ENCODE results near the gene TLX3.

Gene TLX3

GRCh38 chr5:171308453-171309275 is at the start of gene TLX3:
Gene TLX3, plus strand, starts transcription at chr5:171309248. Its CDS starts 118 bp downstream, at chr5:171309366.
- CTCF ChIA-PET, result interaction anchor here (1.5 kb wide), 1 partner anchor 31 kb away, joined by 3 read pairs; no protein-coding TSS in a partner anchor
- Mint-ChIP-seq H3K4me1 (peaks cover 14% of the 10 kb centered on the region), H3K27me3 (peaks cover 97% of the 10 kb centered on the region), H3K9me3 (no peaks in the 10 kb centered on the region), H3K27ac (no peak within 1 kb of the TSS), H3K4me3 (no peak within 1 kb of the TSS), H3K36me3 (peaks cover 3% of the 10 kb centered on the region)
- no peak for DNase-seq

GRCh38 chr5:171261361-171261760 is 47.7 kb upstream of the TLX3 start:
- H3K4me3 Mint-ChIP-seq, result no peak overlapping the region
- no peaks in the 10 kb centered on the region for H3K9me3 Mint-ChIP-seq
- H3K4me1 Mint-ChIP-seq, result peaks cover 16% of the 10 kb centered on the region
- CTCF ChIA-PET, result interaction anchor here (0.6 kb wide), 1 partner anchor 517 kb away, joined by 3 read pairs; no protein-coding TSS in a partner anchor
- no peaks in the 10 kb centered on the region for H3K36me3 Mint-ChIP-seq
- no peak for DNase-seq
- no peaks in the 10 kb centered on the region for H3K27me3 Mint-ChIP-seq
- H3K27ac Mint-ChIP-seq, result no peak overlapping the region

GRCh38 chr5:171261904-171262303 is 47.1 kb upstream of the TLX3 start:
- CTCF ChIA-PET, result interaction anchor here (1.5 kb wide), 1 partner anchor 55 kb away, joined by 5 read pairs; no protein-coding TSS in a partner anchor
- DNase-seq, result no peak
- H3K4me3 Mint-ChIP-seq, result no peak overlapping the region
- H3K27me3 Mint-ChIP-seq, result no peaks in the 10 kb centered on the region
- H3K9me3 Mint-ChIP-seq, result no peaks in the 10 kb centered on the region
- H3K4me1 Mint-ChIP-seq, result peaks cover 16% of the 10 kb centered on the region
- no peak overlapping the region for H3K27ac Mint-ChIP-seq
- H3K36me3 Mint-ChIP-seq, result no peaks in the 10 kb centered on the region

- H3K4me3 Mint-ChIP-seq, result no peak overlapping the region
- CTCF ChIA-PET, result interaction anchor here (1.5 kb wide), 1 partner anchor 56 kb away, joined by 5 read pairs; no protein-coding TSS in a partner anchor
- no peaks in the 10 kb centered on the region for H3K9me3 Mint-ChIP-seq
- H3K36me3 Mint-ChIP-seq, result no peaks in the 10 kb centered on the region
- DNase-seq, result no peak
- H3K4me1 Mint-ChIP-seq, result peaks cover 16% of the 10 kb centered on the region
- H3K27me3 Mint-ChIP-seq, result no peaks in the 10 kb centered on the region
- H3K27ac Mint-ChIP-seq, result no peak overlapping the region
Observed at GRCh38 chr5:171263181-171263580, 45.9 kb upstream of the TLX3 start.

- H3K4me3 Mint-ChIP-seq, result no peak overlapping the region
- H3K27ac Mint-ChIP-seq, result no peak overlapping the region
- CTCF ChIA-PET, result interaction anchor here (1.0 kb wide), 1 partner anchor 57 kb away, joined by 3 read pairs; no protein-coding TSS in a partner anchor
- peaks cover 3% of the 10 kb centered on the region for H3K27me3 Mint-ChIP-seq
- H3K36me3 Mint-ChIP-seq, result no peaks in the 10 kb centered on the region
- no peaks in the 10 kb centered on the region for H3K9me3 Mint-ChIP-seq
- peaks cover 16% of the 10 kb centered on the region for H3K4me1 Mint-ChIP-seq
- no peak for DNase-seq
Observed at GRCh38 chr5:171264843-171265242, 44.2 kb upstream of the TLX3 start.

- Mint-ChIP-seq H3K36me3 (no peaks in the 10 kb centered on the region), H3K27ac (no peak overlapping the region), H3K27me3 (peaks cover 11% of the 10 kb centered on the region), H3K4me1 (peaks cover 16% of the 10 kb centered on the region), H3K9me3 (no peaks in the 10 kb centered on the region), H3K4me3 (no peak overlapping the region)
- DNase-seq, result no peak
- CTCF ChIA-PET, result no interaction called here
Observed at GRCh38 chr5:171268700-171269620, 40.1 kb upstream of the TLX3 start.

- CTCF ChIA-PET, result no interaction called here
- Mint-ChIP-seq H3K4me1 (peaks cover 11% of the 10 kb centered on the region), H3K4me3 (no peak overlapping the region), H3K27ac (no peak overlapping the region), H3K36me3 (no peaks in the 10 kb centered on the region), H3K27me3 (peaks cover 11% of the 10 kb centered on the region), H3K9me3 (no peaks in the 10 kb centered on the region)
- no peak for DNase-seq
Observed at GRCh38 chr5:171269717-171270116, 39.3 kb upstream of the TLX3 start.

GRCh38 chr5:171270136-171270535 is 38.9 kb upstream of the TLX3 start:
- no peaks in the 10 kb centered on the region for H3K36me3 Mint-ChIP-seq
- no peak overlapping the region for H3K27ac Mint-ChIP-seq
- CTCF ChIA-PET, result no interaction called here
- no peak for DNase-seq
- peaks cover 7% of the 10 kb centered on the region for H3K4me1 Mint-ChIP-seq
- peaks cover 11% of the 10 kb centered on the region for H3K27me3 Mint-ChIP-seq
- no peaks in the 10 kb centered on the region for H3K9me3 Mint-ChIP-seq
- H3K4me3 Mint-ChIP-seq, result no peak overlapping the region

GRCh38 chr5:171271798-171272197 is 37.2 kb upstream of the TLX3 start:
- CTCF ChIA-PET, result interaction anchor here (2.7 kb wide), 1 partner anchor 71 kb away, joined by 7 read pairs; no protein-coding TSS in a partner anchor
- H3K9me3 Mint-ChIP-seq, result no peaks in the 10 kb centered on the region
- H3K36me3 Mint-ChIP-seq, result no peaks in the 10 kb centered on the region
- DNase-seq, result no peak
- H3K4me1 Mint-ChIP-seq, result no peaks in the 10 kb centered on the region
- peaks cover 15% of the 10 kb centered on the region for H3K27me3 Mint-ChIP-seq
- H3K4me3 Mint-ChIP-seq, result no peak overlapping the region
- no peak overlapping the region for H3K27ac Mint-ChIP-seq

GRCh38 chr5:171272996-171273970 is 35.8 kb upstream of the TLX3 start:
- CTCF ChIA-PET, result interaction anchor here (2.7 kb wide), 1 partner anchor 70 kb away, joined by 7 read pairs; no protein-coding TSS in a partner anchor
- H3K27ac Mint-ChIP-seq, result no peak overlapping the region
- no peaks in the 10 kb centered on the region for H3K9me3 Mint-ChIP-seq
- H3K27me3 Mint-ChIP-seq, result peaks cover 15% of the 10 kb centered on the region
- H3K4me1 Mint-ChIP-seq, result no peaks in the 10 kb centered on the region
- peak; percentile 26 for DNase-seq
- H3K36me3 Mint-ChIP-seq, result no peaks in the 10 kb centered on the region
- no peak overlapping the region for H3K4me3 Mint-ChIP-seq

GRCh38 chr5:171275841-171276544 is 33.1 kb upstream of the TLX3 start:
- CTCF ChIA-PET, result no interaction called here
- Mint-ChIP-seq H3K9me3 (no peaks in the 10 kb centered on the region), H3K4me1 (no peaks in the 10 kb centered on the region), H3K27me3 (peaks cover 14% of the 10 kb centered on the region), H3K27ac (no peak overlapping the region), H3K4me3 (no peak overlapping the region), H3K36me3 (no peaks in the 10 kb centered on the region)
- DNase-seq, result no peak

GRCh38 chr5:171283753-171284152 is 25.3 kb upstream of the TLX3 start:
- H3K27ac Mint-ChIP-seq, result no peak overlapping the region
- H3K9me3 Mint-ChIP-seq, result no peaks in the 10 kb centered on the region
- no peaks in the 10 kb centered on the region for H3K4me1 Mint-ChIP-seq
- no peak for DNase-seq
- H3K36me3 Mint-ChIP-seq, result no peaks in the 10 kb centered on the region
- H3K4me3 Mint-ChIP-seq, result no peak overlapping the region
- H3K27me3 Mint-ChIP-seq, result peaks cover 24% of the 10 kb centered on the region
- CTCF ChIA-PET, result no interaction called here

- no peaks in the 10 kb centered on the region for H3K9me3 Mint-ChIP-seq
- no peak overlapping the region for H3K27ac Mint-ChIP-seq
- peaks cover 29% of the 10 kb centered on the region for H3K27me3 Mint-ChIP-seq
- H3K4me3 Mint-ChIP-seq, result no peak overlapping the region
- H3K36me3 Mint-ChIP-seq, result no peaks in the 10 kb centered on the region
- DNase-seq, result no peak
- CTCF ChIA-PET, result no interaction called here
- no peaks in the 10 kb centered on the region for H3K4me1 Mint-ChIP-seq
Observed at GRCh38 chr5:171285465-171285864, 23.6 kb upstream of the TLX3 start.
